Measurements from ENCODE around the gene ABHD16B. TPM values are rescaled to one million over a fixed set of nuclear protein-coding genes. Genes with fewer than 3 reads are reported as not detected.
A peak's percentile ranks its signal among the peaks of the same experiment; 100 is the strongest.

Gene ABHD16B
- total and polyA plus RNA-seq, 2 of the 13 experiments (the other 11 are each of a cell fraction or from before 2014, with no cell fraction given) = not detected

DNA sequence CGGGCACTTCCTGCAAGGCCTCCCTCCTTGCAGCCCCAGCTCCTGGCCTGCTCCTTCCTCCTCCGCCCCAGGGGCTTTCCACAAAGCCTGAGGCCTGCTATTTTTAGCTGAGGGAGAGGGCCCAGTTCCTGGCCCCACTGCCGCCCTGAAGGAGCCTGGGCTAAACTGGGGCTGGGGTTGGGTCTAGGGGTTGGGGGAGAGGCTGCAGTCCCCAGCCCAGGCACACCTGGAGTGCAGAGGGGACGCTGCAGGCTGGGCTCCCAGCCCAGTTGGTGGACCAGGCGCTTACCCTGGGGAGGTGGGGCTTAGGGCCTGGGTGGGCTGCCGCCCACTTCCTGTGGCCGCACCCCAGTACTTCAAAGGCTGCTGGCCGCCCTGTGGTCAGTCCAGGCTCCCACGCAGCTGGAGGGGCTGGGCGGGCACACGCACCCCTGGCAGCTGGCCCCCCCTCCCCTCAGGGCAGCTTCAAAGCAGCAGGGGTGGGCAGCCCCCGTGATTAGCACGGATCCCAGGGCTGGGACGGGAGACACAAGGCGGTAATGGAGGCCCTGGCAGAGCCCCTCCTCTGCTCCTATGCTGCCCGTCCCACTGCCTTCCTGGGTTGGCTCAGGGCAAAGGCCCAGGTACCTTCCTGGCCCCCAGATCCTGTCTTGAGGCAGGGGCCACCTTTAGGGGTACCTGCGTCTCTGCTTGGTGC is 7.1 kb upstream of the ABHD16B start (continued):
- TF ChIP-seq, protein P1, sequence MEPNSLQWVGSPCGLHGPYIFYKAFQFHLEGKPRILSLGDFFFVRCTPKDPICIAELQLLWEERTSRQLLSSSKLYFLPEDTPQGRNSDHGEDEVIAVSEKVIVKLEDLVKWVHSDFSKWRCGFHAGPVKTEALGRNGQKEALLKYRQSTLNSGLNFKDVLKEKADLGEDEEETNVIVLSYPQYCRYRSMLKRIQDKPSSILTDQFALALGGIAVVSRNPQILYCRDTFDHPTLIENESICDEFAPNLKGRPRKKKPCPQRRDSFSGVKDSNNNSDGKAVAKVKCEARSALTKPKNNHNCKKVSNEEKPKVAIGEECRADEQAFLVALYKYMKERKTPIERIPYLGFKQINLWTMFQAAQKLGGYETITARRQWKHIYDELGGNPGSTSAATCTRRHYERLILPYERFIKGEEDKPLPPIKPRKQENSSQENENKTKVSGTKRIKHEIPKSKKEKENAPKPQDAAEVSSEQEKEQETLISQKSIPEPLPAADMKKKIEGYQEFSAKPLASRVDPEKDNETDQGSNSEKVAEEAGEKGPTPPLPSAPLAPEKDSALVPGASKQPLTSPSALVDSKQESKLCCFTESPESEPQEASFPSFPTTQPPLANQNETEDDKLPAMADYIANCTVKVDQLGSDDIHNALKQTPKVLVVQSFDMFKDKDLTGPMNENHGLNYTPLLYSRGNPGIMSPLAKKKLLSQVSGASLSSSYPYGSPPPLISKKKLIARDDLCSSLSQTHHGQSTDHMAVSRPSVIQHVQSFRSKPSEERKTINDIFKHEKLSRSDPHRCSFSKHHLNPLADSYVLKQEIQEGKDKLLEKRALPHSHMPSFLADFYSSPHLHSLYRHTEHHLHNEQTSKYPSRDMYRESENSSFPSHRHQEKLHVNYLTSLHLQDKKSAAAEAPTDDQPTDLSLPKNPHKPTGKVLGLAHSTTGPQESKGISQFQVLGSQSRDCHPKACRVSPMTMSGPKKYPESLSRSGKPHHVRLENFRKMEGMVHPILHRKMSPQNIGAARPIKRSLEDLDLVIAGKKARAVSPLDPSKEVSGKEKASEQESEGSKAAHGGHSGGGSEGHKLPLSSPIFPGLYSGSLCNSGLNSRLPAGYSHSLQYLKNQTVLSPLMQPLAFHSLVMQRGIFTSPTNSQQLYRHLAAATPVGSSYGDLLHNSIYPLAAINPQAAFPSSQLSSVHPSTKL (CRISPR knock-in tag; IDR thresholded peaks at IDR 0.05) = peak; percentile 50; the same call in 1 of the 2 replicates
- no peak for TF ChIP-seq ZKSCAN1 (IDR thresholded peaks at IDR 0.05; ENCODE audit: low read length)
- TF ChIP-seq, protein P2, sequence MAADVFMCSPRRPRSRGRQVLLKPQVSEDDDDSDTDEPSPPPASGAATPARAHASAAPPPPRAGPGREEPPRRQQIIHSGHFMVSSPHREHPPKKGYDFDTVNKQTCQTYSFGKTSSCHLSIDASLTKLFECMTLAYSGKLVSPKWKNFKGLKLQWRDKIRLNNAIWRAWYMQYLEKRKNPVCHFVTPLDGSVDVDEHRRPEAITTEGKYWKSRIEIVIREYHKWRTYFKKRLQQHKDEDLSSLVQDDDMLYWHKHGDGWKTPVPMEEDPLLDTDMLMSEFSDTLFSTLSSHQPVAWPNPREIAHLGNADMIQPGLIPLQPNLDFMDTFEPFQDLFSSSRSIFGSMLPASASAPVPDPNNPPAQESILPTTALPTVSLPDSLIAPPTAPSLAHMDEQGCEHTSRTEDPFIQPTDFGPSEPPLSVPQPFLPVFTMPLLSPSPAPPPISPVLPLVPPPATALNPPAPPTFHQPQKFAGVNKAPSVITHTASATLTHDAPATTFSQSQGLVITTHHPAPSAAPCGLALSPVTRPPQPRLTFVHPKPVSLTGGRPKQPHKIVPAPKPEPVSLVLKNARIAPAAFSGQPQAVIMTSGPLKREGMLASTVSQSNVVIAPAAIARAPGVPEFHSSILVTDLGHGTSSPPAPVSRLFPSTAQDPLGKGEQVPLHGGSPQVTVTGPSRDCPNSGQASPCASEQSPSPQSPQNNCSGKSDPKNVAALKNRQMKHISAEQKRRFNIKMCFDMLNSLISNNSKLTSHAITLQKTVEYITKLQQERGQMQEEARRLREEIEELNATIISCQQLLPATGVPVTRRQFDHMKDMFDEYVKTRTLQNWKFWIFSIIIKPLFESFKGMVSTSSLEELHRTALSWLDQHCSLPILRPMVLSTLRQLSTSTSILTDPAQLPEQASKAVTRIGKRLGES (CRISPR knock-in tag; IDR thresholded peaks at IDR 0.05; ENCODE audit: borderline replicate concordance) = no peak
- TF ChIP-seq, protein P3, sequence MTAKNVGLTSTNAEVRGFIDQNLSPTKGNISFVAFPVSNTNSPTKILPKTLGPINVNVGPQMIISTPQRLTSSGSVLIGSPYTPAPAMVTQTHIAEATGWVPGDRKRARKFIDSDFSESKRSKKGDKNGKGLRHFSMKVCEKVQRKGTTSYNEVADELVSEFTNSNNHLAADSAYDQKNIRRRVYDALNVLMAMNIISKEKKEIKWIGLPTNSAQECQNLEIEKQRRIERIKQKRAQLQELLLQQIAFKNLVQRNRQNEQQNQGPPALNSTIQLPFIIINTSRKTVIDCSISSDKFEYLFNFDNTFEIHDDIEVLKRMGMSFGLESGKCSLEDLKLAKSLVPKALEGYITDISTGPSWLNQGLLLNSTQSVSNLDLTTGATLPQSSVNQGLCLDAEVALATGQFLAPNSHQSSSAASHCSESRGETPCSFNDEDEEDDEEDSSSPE (CRISPR knock-in tag; IDR thresholded peaks at IDR 0.05) = no peak
- TF ChIP-seq TRIM24 (CRISPR knock-in tag; IDR thresholded peaks at IDR 0.05) = no peak
- 0 out of 2 replicates have a peak, but pooled peaks have one; percentile 14 for TF ChIP-seq CBX5 (CRISPR knock-in tag; IDR thresholded peaks at IDR 0.05; ENCODE audit: borderline replicate concordance)
- peak; percentile 72; the same call in 1 of the 2 replicates for TF ChIP-seq SATB2 (CRISPR knock-in tag; IDR thresholded peaks at IDR 0.05)
- 0 out of 2 replicates have a peak, but pooled peaks have one; percentile 50 for TF ChIP-seq ZNF761 (CRISPR knock-in tag; conservative IDR thresholded peaks at IDR 0.05)
- TF ChIP-seq, protein P4, sequence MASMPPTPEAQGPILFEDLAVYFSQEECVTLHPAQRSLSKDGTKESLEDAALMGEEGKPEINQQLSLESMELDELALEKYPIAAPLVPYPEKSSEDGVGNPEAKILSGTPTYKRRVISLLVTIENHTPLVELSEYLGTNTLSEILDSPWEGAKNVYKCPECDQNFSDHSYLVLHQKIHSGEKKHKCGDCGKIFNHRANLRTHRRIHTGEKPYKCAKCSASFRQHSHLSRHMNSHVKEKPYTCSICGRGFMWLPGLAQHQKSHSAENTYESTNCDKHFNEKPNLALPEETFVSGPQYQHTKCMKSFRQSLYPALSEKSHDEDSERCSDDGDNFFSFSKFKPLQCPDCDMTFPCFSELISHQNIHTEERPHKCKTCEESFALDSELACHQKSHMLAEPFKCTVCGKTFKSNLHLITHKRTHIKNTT (CRISPR knock-in tag; IDR thresholded peaks at IDR 0.05) = no peak
- no peak for TF ChIP-seq ZKSCAN8 (CRISPR knock-in tag; IDR thresholded peaks at IDR 0.05; ENCODE audit: borderline replicate concordance)
- 0 out of 2 replicates have a peak, but pooled peaks have one; percentile 53 for TF ChIP-seq DPF2 (CRISPR knock-in tag; IDR thresholded peaks at IDR 0.05; ENCODE audit: borderline replicate concordance, low read depth)
- TF ChIP-seq, protein P5, sequence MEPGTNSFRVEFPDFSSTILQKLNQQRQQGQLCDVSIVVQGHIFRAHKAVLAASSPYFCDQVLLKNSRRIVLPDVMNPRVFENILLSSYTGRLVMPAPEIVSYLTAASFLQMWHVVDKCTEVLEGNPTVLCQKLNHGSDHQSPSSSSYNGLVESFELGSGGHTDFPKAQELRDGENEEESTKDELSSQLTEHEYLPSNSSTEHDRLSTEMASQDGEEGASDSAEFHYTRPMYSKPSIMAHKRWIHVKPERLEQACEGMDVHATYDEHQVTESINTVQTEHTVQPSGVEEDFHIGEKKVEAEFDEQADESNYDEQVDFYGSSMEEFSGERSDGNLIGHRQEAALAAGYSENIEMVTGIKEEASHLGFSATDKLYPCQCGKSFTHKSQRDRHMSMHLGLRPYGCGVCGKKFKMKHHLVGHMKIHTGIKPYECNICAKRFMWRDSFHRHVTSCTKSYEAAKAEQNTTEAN (CRISPR knock-in tag; conservative IDR thresholded peaks at IDR 0.05) = no peak
- no peak for TF ChIP-seq PLRG1 (conservative IDR thresholded peaks at IDR 0.05)
- TF ChIP-seq ZNF737 (CRISPR knock-in tag; IDR thresholded peaks at IDR 0.05; ENCODE audit: borderline replicate concordance) = no peak
- no peak; the same call in 1 of the 2 replicates for TF ChIP-seq ZNF256 (CRISPR knock-in tag; conservative IDR thresholded peaks at IDR 0.05)
- no peak for TF ChIP-seq MBD4 (IDR thresholded peaks at IDR 0.05; ENCODE audit: borderline replicate concordance, low read length)
- TF ChIP-seq ZNF674 (CRISPR knock-in tag; IDR thresholded peaks at IDR 0.05; ENCODE audit: low read depth) = no peak
- TF ChIP-seq ZNF569 (CRISPR knock-in tag; IDR thresholded peaks at IDR 0.05; ENCODE audit: borderline replicate concordance) = no peak
- no peak for TF ChIP-seq NFE2L2 (IDR thresholded peaks at IDR 0.05; ENCODE audit: low read length)
- TF ChIP-seq DMAP1 (CRISPR knock-in tag; IDR thresholded peaks at IDR 0.05) = peak; percentile 60; the same call in 1 of the 2 replicates

All from HepG2 (cell line).